Adrenal gland (tissue), 5 donors: ENCODE data around the gene MTMR1.

Experiments
- POLR2A ChIP-seq, 2 donors: fragments of 450-650 bp; IDR thresholded peaks; one replicate each; pipeline ENCODE4 v1.6.1; 2017; ENCODE audit warnings: antibody characterized with exemption in 2 of 2, mild to moderate bottlenecking in 2 of 2, moderate library complexity in 1 of 2
- TF ChIP-seq, protein P1 (sequence below), 6 experiments: fragments of 450-650 bp in 4 of 6; fragments of 200-600 bp in 2 of 6; sonication (generic) in 1 of 6; IDR thresholded peaks; 1 replicate in 5 of 6; 2 replicates in 1 of 6; pipeline versions ENCODE4 v1.5.1 to v1.8.0; 2016 to 2021; ENCODE audit warnings: antibody characterized with exemption in 6 of 6, mild to moderate bottlenecking in 2 of 6, moderate library complexity in 1 of 6
- donor health status: DM: no; HTN: no; CAD: no.

- TF ChIP-seq, protein P1, sequence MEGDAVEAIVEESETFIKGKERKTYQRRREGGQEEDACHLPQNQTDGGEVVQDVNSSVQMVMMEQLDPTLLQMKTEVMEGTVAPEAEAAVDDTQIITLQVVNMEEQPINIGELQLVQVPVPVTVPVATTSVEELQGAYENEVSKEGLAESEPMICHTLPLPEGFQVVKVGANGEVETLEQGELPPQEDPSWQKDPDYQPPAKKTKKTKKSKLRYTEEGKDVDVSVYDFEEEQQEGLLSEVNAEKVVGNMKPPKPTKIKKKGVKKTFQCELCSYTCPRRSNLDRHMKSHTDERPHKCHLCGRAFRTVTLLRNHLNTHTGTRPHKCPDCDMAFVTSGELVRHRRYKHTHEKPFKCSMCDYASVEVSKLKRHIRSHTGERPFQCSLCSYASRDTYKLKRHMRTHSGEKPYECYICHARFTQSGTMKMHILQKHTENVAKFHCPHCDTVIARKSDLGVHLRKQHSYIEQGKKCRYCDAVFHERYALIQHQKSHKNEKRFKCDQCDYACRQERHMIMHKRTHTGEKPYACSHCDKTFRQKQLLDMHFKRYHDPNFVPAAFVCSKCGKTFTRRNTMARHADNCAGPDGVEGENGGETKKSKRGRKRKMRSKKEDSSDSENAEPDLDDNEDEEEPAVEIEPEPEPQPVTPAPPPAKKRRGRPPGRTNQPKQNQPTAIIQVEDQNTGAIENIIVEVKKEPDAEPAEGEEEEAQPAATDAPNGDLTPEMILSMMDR (IDR thresholded peaks at IDR 0.05): no peak
- TF ChIP-seq POLR2A (IDR thresholded peaks at IDR 0.05): no peak
Measured at GRCh38 chrX:150719621-150720020, 26.4 kb downstream of the MTMR1 start.
